NCI-H510A treated with DMSO at 0.1 percent for 48 hours (cell line): ENCODE results near the gene CUBN.

ENCODE experiments used
- DNase-seq: peaks from one replicate; lab custom pipeline; 2025; lab: John Stamatoyannopoulos, UW

Gene CUBN

GRCh38 chr10:17129741-17130140 lies at the start of gene CUBN:
CUBN (minus strand) TSS chr10:17129811; CDS start chr10:17129765, 46 bp downstream.
- no peak for DNase-seq

GRCh38 chr10:17179002-17179401 lies 49.4 kb upstream of the CUBN start:
- DNase-seq, result no peak

DNA sequence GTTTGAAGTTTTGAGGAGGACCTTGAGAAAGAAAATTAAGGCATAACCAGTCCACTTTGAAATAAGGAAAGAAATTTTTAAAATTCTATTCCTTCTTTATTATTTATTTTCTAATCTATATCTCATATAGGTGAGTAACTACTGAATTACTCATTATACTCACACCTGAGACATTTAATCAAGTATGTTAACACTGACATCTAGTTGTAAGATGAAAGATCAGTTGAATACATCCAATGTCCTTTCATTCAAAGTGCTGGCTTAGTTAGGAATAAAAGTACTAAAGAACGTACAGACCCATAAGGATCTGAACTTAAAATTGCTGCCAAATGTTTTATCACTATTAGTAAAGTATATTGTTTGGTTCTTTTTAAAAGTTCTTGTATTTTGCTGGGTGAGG lies 48.4 kb upstream of the CUBN start:
- DNase-seq, result no peak

DNA sequence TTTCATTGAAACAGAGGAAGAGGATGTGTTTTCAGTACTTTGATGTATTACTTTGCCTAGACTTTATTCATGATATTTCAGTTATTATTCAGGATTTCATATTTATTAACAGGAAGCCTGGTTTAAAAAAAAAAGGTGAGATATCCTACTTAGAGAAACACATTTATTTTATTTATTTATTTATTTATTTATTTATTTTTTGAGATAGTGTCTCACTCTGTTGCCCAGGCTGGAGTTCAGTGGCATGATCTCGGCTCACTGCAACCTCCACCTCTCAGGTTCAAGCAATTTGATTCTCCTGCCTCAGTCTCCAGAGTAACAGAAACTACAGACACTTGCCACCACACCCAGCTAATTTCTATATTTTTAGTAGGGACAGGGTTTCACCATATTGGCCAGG lies 47.4 kb upstream of the CUBN start:
- DNase-seq, result no peak

DNA sequence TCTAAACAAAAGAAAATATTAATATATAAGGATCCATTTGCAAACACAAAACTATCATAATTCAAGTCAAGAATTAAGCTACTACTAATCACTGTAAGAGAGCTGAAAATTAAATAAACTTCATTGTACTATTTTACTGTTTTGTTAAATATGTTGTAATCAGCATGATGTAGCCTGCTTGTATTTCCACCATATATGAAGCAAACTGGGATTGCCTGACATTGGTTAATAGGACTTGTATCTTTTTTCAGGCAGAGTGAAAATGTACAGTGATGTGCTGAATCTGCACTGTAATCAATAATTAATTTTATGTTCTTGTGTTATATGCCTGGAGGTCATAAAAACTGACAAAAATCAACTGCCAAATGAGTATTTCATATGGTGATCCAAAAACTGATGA lies 46.5 kb upstream of the CUBN start:
- no peak for DNase-seq

DNA sequence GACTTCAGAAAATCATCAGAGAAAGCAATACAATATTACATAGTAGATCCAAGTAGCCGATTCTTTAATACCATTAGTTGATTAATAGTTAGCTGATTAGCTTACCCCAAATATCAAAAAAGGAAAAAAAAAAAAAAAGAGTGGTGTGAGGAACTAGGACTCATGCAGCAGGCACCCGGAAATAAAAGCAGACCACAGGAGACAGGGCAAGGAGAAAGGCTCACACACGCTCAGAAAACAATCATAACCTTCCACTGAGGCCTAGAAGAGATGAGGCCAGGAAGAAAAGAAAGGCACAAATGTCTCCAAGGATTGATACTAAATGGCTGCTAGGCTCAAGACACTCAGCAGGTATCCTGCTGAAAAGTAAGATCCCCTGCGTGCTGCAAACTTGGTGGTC lies 45.9 kb upstream of the CUBN start:
- no peak for DNase-seq

- DNase-seq, result no peak
These were observed 45.0 kb upstream of the CUBN start for GRCh38 chr10:17174626-17175025.

DNA sequence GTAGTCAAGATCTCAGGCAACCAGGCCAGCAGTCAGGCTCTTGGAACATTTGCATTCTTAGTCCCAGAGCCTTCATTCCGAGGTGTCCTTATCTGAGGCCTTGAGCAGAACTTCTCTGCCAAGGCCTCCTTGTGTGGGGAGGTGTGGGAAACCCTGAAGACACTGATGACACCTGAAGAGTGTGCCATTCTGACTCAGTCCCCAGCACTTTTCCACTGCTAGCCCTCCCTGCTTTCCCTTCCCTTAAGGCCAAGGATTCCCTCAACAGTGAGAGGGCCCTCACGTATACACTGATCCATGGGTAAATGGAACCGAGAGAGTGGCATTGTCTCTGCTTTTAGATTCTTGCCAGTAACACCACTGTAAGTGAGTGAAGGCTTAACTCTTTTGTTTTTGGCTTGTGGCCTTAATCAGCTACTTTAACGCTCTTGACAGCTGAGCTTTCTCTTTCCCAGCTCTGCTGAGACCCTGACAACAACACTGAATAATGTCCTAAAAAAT lies 41.6 kb upstream of the CUBN start:
- no peak for DNase-seq

- DNase-seq, result no peak
These were observed 40.2 kb upstream of the CUBN start for GRCh38 chr10:17169803-17170202.

- no peak for DNase-seq
These were observed 37.1 kb upstream of the CUBN start for GRCh38 chr10:17166699-17167098.

GRCh38 chr10:17162828-17163227 lies 33.2 kb upstream of the CUBN start:
- DNase-seq, result no peak

- DNase-seq, result no peak
These were observed 32.2 kb upstream of the CUBN start for GRCh38 chr10:17161775-17162174.

DNA sequence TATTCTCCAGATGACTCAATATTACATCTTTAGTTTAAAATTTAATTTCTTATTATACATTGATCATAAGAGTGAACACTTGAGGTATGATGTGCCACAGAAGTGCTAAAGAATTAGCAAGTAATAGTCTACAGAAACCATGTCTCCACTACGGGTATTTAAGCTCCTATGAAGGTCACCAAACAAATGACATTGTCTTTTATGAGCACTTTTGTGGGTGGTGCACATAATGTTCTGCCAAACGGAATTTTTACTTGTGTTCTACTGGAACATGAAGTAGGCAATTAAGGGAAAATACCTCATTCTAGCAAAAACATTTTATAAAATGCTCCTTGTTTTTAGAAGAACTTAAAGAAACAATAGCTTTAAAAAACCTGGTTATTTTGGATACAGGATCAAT lies 27.4 kb upstream of the CUBN start:
- DNase-seq, result no peak

GRCh38 chr10:17155826-17156225 lies 26.2 kb upstream of the CUBN start:
- DNase-seq, result no peak

DNA sequence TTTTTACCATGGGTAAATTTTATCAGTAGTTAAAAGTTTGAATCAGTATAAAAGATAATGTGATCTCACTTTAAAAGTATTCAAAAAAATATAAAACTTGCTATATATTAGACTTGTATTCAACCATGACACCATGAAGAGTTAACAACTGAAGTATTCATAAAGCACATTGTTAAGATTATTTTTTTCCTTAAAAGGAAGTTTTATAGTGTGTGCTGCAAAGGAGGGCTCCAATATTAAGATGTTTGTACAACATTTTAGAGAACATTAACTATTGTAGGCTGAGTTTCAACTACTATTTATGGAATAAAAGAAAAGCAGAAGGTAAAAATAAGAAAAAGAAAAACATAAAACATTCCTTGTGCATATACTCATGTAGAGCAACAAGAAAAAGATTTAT lies 24.5 kb upstream of the CUBN start:
- no peak for DNase-seq

- no peak for DNase-seq
These were observed 23.7 kb upstream of the CUBN start for GRCh38 chr10:17153321-17153720.

- DNase-seq, result no peak
These were observed 22.1 kb upstream of the CUBN start for GRCh38 chr10:17151716-17152115.

DNA sequence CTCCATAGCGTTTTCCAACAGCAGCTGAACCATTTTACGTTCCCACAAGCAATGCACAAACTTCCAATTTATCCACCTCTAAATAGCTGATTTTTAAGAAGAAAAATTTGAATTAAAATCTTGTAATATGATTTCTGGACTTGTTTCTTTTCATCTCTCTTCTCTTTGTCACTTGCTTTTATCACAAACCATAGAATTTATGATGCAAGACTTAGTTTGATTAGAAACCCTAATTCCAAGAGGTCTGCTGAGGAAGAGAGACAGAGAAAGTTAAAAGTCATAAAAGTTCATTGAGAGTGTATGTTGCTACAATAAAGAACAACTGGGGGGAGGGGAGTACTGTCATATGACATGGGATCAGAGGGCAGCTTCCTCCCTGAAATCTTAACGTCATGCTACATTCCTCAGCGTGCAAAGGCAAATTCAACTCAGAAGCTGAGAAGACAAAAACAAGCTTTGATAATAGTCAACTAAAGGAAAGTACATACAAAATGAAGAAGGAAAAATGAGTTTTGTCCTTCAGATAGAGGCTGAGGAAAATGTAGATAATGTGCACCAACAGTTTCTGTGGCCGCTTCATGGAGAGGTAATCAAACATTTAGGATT lies 18.4 kb upstream of the CUBN start:
- DNase-seq, result no peak

GRCh38 chr10:17146892-17147291 lies 17.3 kb upstream of the CUBN start:
- no peak for DNase-seq

DNA sequence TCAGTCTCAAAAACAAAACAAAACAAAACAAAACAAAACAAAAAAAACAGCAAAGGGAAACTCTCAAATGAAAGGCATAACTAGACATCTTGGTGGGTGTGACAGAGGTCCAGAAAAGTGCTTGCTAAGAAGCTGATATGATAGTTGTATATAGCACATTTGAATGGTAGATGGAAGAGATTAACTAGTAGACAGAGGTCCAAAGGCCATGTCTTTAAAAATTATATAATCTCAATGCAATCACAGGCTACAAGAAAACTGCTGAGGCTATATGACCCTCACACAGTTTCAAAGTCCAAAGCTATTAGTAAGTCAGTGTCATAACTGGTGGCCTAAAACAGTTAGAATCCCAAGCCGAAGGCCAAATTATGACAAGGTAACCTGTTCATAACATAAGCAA lies 15.6 kb upstream of the CUBN start:
- no peak for DNase-seq

DNA sequence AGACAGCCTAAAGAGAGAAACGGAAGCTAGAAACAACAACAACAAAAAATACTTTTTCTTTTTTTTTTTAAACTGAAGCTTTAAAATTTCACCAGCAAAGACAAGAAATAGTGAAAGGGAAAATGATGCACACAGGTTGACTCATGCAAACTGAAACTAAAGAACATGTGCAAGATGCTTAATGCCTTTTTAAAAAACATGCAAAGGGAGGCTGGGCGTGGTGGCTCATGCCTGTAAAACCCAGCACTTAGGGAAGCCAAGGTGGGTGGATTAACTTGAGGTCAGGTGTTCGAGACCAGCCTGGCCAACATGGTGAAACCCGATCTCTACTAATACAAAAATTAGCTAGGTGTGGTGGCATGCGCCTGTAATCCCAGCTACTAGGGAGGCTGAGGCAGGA lies 15.1 kb upstream of the CUBN start:
- no peak for DNase-seq

- no peak for DNase-seq
These were observed 14.4 kb upstream of the CUBN start for GRCh38 chr10:17144032-17144431.

GRCh38 chr10:17143055-17143690 lies 13.6 kb upstream of the CUBN start:
- no peak for DNase-seq
